ENCODE measurements around the gene SIRPD.

Gene SIRPD

DNA sequence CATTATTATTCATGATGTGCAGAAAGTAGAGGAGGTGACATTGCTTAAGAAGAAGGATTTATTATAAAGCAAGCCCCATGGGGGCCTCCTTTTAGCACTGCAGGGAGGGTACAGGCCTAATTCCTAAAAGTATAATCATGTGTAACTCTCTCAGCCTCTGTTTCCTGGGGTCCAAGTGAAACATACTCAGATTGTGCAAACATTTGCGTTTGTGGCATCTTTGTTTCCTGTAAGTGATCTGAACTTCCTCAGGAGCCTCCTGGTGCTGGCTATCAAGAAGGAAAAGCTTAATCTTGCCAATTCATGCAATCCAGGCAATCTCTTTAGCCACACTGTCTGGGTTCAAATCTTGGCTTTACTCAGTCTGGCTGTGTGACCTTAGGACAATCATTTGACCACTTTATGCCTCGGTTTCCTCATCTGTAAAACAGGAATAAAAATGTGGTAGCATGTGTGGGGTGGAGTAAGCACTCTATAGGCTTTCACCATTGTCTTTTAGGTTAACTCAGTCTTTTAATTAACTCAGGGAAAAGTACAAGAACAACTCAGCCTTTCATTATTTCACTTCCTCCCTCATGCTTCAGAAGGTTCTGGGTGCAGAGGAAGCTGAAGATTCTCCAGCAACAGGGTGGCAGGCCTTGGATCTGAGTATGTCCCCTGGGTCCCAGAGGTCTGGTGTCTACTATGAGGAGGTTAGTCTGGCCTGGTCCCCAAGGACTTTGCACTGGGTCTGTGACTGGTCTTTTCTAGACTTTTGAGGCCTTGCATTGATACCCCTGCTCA is 65.5 kb downstream of the SIRPD start:
- no peak for DNase-seq

- DNase-seq, result no peak
These were observed 66.1 kb downstream of the SIRPD start, which contains the start of gene SIRPB2 for GRCh38 chr20:1491281-1491840. SIRPB2 (minus strand) TSS chr20:1491420; CDS start chr20:1491359, 61 bp downstream.

GRCh38 chr20:1490643-1491195 is 66.8 kb downstream of the SIRPD start:
- no peak for DNase-seq

DNA sequence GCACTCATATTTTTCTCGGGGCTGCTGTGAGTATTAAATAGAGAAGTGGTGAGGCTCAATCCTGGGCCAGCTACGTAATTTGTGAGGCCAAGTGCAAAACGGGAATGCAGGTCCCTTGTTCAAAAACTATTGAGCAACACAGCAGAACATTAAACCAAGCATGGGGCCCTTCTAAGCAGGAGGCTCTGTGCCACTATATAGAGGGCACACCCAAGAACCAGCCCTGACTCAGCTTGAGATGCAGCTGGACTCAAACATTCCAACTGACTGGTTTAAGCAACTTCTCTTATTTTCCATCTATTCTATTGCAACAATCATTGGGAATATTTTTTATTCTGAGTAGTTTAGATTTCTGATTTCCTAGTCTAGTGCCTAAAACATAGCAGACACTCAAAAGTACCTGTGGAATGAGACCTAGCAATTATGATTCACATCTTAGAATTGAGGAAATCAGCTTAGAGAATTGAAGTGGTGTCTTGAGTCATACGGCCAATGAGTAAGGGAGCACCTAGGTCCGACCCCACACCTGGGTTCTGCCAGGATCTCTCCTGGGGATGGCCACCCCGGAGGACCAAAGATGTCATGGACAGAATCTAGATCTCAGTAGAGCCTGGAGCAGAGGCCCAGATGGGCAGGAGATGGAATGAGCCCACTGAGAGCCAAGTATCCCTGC is 67.6 kb downstream of the SIRPD start:
- DNase-seq, result no peak

GRCh38 chr20:1489325-1489724 is 68.2 kb downstream of the SIRPD start:
- no peak for DNase-seq

GRCh38 chr20:1486566-1486965 is 70.9 kb downstream of the SIRPD start:
- no peak for DNase-seq

- no peak for DNase-seq
These were observed 72.9 kb downstream of the SIRPD start for GRCh38 chr20:1484438-1485116.
